ENCODE measurements around the gene SPPL3. TPM values are rescaled to one million over a fixed set of nuclear protein-coding genes. Genes with fewer than 3 reads are reported as not detected.

Gene SPPL3
- total RNA-seq, 1 donor, result 44.5 TPM

DNA sequence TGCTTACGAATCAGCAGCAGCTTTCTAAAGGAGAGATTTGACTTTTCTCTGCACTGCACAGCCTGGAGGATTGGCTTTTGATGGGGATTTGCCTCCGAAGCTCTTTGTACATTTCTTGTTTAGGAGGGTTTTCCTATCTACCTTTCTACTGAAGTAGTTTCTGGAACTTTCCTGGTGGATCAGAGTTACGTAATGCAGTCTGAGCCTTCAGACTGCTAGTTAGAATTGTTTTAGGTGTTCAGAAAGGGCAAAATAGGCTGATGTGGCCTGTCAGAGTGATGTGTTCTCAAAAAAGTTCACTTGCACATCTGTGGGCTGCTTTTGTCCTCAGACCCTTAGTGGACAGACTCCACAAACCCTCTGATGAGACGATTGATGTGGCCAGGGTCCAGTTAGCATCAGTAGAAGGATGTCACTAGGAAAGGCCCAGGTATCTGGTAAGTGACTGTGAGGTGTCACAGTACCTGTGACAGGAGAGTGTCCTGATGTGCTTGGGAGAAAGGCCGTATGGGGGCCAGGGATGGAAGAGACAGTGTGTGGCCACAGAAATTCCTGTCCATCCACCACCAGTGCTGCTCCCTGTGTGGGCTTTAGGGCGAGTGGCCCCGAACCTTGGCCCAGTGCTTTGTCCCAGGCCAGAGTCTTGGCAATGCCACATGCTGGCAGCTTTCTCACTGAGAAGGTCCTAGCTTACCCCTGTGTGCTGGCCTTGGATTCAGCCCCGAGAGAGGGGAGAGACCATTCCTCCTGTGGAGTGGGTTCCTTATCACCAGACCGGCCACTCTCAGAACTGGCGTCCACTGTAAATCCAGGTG, 183.0 kb downstream of the SPPL3 start:
- Histone ChIP-seq H3K4me3 (ENCODE audit: low read length) (no peak overlapping the region), H3K27me3 (ENCODE audit: insufficient read depth, low read length) (no peaks in the 10 kb centered on the region), H3K4me1 (ENCODE audit: insufficient read depth, low read length) (peaks cover 47% of the 10 kb centered on the region), H3K9me3 (ENCODE audit: low read depth, low read length) (no peaks in the 10 kb centered on the region)

DNA sequence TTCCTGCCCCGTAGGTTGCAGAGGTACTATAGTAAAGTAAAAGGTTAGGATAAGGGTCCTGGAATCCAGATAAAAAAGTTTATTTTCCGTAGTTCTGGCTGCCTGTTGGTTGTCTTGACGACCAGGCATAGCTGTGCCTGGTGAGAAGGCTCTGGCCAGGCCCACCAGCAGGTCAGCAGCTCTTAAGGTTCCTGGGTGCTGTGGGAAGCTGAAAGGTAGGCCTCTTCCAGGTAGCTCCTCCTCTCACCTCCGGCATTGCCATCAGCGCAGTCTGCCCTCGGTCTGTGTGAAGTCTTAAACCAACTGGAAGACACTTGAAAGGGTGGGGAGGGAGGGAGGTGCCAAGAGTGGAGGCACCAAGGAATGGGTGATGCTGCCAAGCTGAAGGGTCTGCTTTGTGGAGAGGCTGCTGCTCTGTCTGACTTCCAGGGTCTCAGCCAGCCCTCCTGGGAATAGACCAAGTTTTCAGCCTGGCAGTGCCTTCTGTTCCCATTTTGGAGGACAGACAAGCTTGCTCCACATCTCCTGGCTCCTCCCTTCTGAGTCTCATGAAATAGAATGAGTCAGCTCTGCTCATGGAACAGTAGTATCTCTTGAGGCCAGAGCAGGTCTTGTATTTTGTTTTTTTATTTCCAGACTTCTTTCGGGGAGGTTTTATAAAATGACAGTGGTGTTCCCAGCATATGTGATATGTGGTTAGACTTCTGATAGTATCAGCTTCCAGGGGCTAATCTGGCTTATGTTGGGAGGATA, 183.7 kb downstream of the SPPL3 start:
- Histone ChIP-seq H3K9me3 (ENCODE audit: low read depth, low read length) (no peaks in the 10 kb centered on the region), H3K27me3 (ENCODE audit: insufficient read depth, low read length) (no peaks in the 10 kb centered on the region), H3K4me1 (ENCODE audit: insufficient read depth, low read length) (peaks cover 42% of the 10 kb centered on the region), H3K4me3 (ENCODE audit: low read length) (no peak overlapping the region)

DNA sequence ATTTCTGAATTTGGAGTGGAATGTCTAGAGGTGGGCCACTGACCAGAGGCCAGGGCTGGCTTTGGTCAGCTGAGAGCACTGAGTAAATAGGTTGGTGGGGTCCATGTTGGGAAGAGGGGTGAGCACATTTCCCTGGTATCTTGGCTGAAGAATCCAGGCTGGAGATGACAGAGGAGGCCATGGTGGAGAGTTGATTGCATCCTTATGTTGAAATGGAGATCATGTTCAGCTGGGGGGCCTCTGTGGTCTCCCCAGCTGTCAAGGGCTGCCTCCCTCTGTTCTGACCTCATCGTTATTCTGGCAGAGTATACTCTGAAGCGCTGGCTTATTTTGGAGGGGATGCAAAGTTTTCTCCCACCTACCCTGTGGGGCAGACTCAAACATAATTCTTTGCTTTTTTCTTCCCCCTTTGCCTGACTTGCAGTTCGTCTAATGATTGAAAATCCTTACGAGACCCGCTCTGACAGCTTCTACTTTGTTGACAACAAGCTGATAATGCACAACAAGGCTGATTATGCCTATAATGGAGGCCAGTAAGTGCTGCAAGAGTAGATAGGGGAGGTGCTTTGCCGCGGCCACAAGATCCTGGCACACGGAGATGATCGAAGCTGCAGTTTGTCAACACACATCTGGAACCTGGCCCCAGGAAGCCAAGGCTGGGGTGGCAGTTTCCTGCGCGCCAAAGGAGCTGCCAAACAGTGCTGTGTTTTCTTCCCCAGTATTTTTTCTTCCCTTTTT, 184.5 kb downstream of the SPPL3 start:
- Histone ChIP-seq H3K4me1 (ENCODE audit: insufficient read depth, low read length) (peaks cover 36% of the 10 kb centered on the region), H3K4me3 (ENCODE audit: low read length) (no peak overlapping the region), H3K9me3 (ENCODE audit: low read depth, low read length) (no peaks in the 10 kb centered on the region), H3K27me3 (ENCODE audit: insufficient read depth, low read length) (no peaks in the 10 kb centered on the region)

DNA sequence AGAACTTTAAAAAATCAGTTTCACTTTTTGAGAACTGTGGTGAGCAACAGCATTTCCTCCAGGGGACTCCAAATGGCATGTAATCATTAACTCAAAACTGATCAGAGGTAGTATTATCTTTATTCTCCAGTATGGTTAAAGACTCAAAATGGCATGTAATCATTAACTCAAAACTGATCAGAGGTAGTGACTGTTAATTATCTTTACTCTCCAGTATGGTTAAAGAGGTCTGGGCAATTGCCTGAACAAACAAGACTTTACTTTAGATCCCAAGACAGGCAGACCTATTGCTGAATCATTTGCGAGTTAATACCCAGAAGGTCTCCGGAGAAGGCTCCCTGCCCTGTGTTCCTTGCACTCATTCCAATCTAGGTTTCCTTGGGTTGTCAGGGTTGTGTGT, 185.1 kb downstream of the SPPL3 start:
- H3K9me3 ChIP-seq (ENCODE audit: low read depth, low read length), result no peaks in the 10 kb centered on the region
- no peak overlapping the region for H3K4me3 ChIP-seq (ENCODE audit: low read length)
- H3K4me1 ChIP-seq (ENCODE audit: insufficient read depth, low read length), result peaks cover 36% of the 10 kb centered on the region
- H3K27me3 ChIP-seq (ENCODE audit: insufficient read depth, low read length), result no peaks in the 10 kb centered on the region

DNA sequence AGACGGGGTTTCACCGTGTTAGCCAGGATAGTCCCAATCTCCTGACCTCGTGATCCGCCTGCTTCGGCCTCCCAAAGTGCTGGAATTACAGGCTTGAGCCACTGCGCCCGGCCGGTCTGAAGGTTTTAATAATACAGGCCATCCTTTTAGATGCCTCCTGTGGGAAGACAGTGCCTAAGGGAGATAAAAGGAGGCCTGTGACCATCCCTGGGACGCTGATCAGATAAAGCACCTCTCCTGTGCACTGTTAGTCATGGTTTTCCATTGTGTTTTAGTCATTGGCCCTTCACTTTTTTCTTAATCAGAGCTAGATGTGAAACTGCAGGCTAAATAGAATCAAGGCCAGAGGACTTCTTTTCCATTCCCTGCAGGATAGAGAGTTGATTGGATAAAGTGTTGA, 186.1 kb downstream of the SPPL3 start:
- Histone ChIP-seq H3K4me1 (ENCODE audit: insufficient read depth, low read length) (peaks cover 43% of the 10 kb centered on the region), H3K4me3 (ENCODE audit: low read length) (no peak overlapping the region), H3K27me3 (ENCODE audit: insufficient read depth, low read length) (no peaks in the 10 kb centered on the region), H3K9me3 (ENCODE audit: low read depth, low read length) (no peaks in the 10 kb centered on the region)

DNA sequence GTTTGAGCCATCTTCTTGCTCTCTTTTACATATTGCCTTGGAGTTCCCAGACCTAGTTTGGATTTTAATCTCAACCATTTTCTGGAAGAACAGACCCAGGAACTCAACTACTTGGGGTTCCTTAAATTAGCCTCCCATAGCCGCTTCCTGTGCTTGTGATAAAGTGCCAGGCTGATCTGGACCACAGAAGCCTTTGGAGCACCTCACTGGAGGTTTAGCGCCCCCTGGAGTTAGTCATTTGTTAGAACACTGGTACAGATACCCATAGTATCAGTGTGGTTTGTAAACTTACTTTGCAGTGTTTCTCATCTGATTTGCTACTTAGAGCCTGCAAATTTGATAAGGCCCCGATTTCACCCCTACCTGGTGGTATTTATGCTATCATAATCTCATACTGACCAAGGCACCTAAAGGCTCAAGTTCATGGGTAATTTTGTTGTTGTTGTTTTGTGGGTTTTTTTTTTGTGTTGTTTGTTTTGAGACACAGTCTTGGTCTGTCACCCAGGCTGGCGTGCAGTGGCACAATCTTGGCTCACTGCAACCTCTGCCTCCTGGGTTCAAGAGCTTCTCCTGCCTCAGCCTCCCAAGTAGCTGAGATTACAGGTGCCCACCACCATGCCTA, 190.2 kb downstream of the SPPL3 start:
- Histone ChIP-seq H3K27me3 (ENCODE audit: insufficient read depth, low read length) (no peaks in the 10 kb centered on the region), H3K4me1 (ENCODE audit: insufficient read depth, low read length) (peaks cover 27% of the 10 kb centered on the region), H3K9me3 (ENCODE audit: low read depth, low read length) (no peaks in the 10 kb centered on the region), H3K4me3 (ENCODE audit: low read length) (no peak overlapping the region)

DNA sequence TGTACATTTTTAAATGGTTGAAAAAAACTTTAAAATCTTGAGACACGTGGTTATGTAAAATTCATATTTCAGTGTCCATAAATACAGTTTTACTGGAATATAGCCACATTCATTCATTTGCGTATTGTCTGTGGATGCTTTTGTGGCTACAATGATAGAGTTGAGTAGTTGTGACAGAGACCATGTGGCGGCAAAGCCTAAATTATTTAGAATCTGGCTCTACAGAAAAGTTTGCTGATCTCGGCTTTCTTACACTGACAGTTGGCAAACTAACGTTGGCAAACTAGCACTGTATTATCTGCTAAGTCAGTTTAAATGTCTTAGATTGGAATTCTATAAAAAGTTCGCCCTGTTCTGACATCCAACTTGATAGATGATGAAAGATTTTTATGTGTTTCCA, 191.5 kb downstream of the SPPL3 start:
- Histone ChIP-seq H3K4me1 (ENCODE audit: insufficient read depth, low read length) (peaks cover 27% of the 10 kb centered on the region), H3K9me3 (ENCODE audit: low read depth, low read length) (no peaks in the 10 kb centered on the region), H3K27me3 (ENCODE audit: insufficient read depth, low read length) (no peaks in the 10 kb centered on the region), H3K4me3 (ENCODE audit: low read length) (no peak overlapping the region)

Other genes starting within 250 kb of the SPPL3 start
- 11.5 TPM for gene MLEC, start 217.2 kb downstream of the SPPL3 start, total RNA-seq
- gene UNC119B, start 193.9 kb downstream of the SPPL3 start, total RNA-seq, result 5.6 TPM
- gene ACADS, start 178.5 kb downstream of the SPPL3 start, total RNA-seq, result 6.6 TPM
- not detected for gene HNF1A, start 74.2 kb upstream of the SPPL3 start, total RNA-seq
- gene C12orf43, start 112.1 kb upstream of the SPPL3 start, total RNA-seq, result 9.2 TPM
- 18.5 TPM for gene OASL, start 134.9 kb upstream of the SPPL3 start, total RNA-seq
- 9.3 TPM for gene P2RX7, start 228.5 kb upstream of the SPPL3 start, total RNA-seq

All from mononuclear cell (primary cell).